Liver (tissue), 9 donors: ENCODE data around the gene KMT2E. TPM values are rescaled to one million over a fixed set of nuclear protein-coding genes. Genes with fewer than 3 reads are reported as not detected.

Source experiments
- DNase-seq: peaks from one replicate; pipeline ENCODE4 v3.0.0-alpha.2; 2017; ENCODE audit warnings: low spot score
- H3K27ac ChIP-seq, 2 donors: one replicate each; pipeline ENCODE4 v1.7.0; 2013; ENCODE audit warnings: inconsistent platforms in 2 of 2, low read length in 2 of 2, control low read depth in 1 of 2, low read depth in 1 of 2, mild to moderate bottlenecking in 1 of 2
- H3K27me3 ChIP-seq, 4 donors: one replicate each; pipeline versions ENCODE4 v1.6.1 to v1.7.0; 2013; ENCODE audit warnings: low read length in 3 of 4, inconsistent platforms in 1 of 4, mild to moderate bottlenecking in 1 of 4, moderate library complexity in 1 of 4; ENCODE audit not compliant: control insufficient read depth in 4 of 4, insufficient read depth in 4 of 4
- H3K36me3 ChIP-seq, 4 donors: one replicate each; pipeline versions ENCODE4 v1.6.1 to v1.7.0; 2013; ENCODE audit warnings: low read length in 3 of 4, mild to moderate bottlenecking in 3 of 4, low read depth in 1 of 4, moderate library complexity in 1 of 4; ENCODE audit not compliant: control insufficient read depth in 4 of 4, insufficient read depth in 3 of 4
- H3K4me1 ChIP-seq, 4 donors: one replicate each; pipeline versions ENCODE4 v1.6.1 to v1.7.0; 2013; ENCODE audit warnings: low read length in 3 of 4, mild to moderate bottlenecking in 3 of 4, moderate library complexity in 1 of 4; ENCODE audit not compliant: control insufficient read depth in 4 of 4, insufficient read depth in 4 of 4
- H3K4me3 ChIP-seq, 3 donors: one replicate each; pipeline versions ENCODE4 v1.6.1 to v1.7.0; 2013; ENCODE audit warnings: low read length in 3 of 3, control low read depth in 1 of 3, low read depth in 1 of 3, mild to moderate bottlenecking in 1 of 3
- H3K9ac ChIP-seq, 2 donors: one replicate each; pipeline ENCODE4 v1.7.0; 2013; ENCODE audit warnings: low read length in 2 of 2, mild to moderate bottlenecking in 2 of 2, moderate library complexity in 2 of 2, control low read depth in 1 of 2, low read depth in 1 of 2
- H3K9me3 ChIP-seq, 4 donors: one replicate each; pipeline versions ENCODE4 v1.6.1 to v1.7.0; 2013; ENCODE audit warnings: low read length in 3 of 4; ENCODE audit not compliant: control insufficient read depth in 4 of 4
- ATF3 ChIP-seq: IDR thresholded peaks from 2 replicates; pipeline ENCODE4 v1.6.1; 2016; ENCODE audit warnings: antibody characterized with exemption
- EGR1 ChIP-seq, 2 donors: IDR thresholded peaks; 2 replicates each; pipeline ENCODE4 v1.6.1; 2016 to 2018; ENCODE audit warnings: antibody characterized with exemption in 2 of 2, low read depth in 2 of 2
- FOXA1 ChIP-seq: IDR thresholded peaks from 2 replicates; pipeline ENCODE4 v1.6.1; 2016; ENCODE audit warnings: antibody characterized with exemption
- GABPA ChIP-seq, 2 donors: IDR thresholded peaks in 1 of 2; conservative IDR thresholded peaks in 1 of 2; 2 replicates each; pipeline ENCODE4 v1.6.1; 2016; ENCODE audit warnings: antibody characterized with exemption in 2 of 2, mild to moderate bottlenecking in 1 of 2, moderate library complexity in 1 of 2
- HNF4A ChIP-seq, 2 donors: conservative IDR thresholded peaks; 2 replicates each; pipeline ENCODE4 v1.6.1; 2016; ENCODE audit warnings: antibody characterized with exemption in 2 of 2, mild to moderate bottlenecking in 2 of 2
- HNF4G ChIP-seq: IDR thresholded peaks from 2 replicates; pipeline ENCODE4 v1.6.1; 2016; ENCODE audit warnings: antibody characterized with exemption
- JUND ChIP-seq, 2 donors: IDR thresholded peaks; 2 replicates each; pipeline ENCODE4 v1.6.1; 2016; ENCODE audit warnings: antibody characterized with exemption in 2 of 2
- NR2F2 ChIP-seq: IDR thresholded peaks from 2 replicates; pipeline ENCODE4 v1.6.1; 2016; ENCODE audit warnings: antibody characterized with exemption
- RAD21 ChIP-seq, 2 donors: IDR thresholded peaks; 2 replicates each; pipeline ENCODE4 v1.6.1; 2016; ENCODE audit warnings: antibody characterized with exemption in 2 of 2, mild to moderate bottlenecking in 2 of 2
- RXRA ChIP-seq, 2 donors: IDR thresholded peaks; 2 replicates each; pipeline ENCODE4 v1.6.1; 2017 to 2018; ENCODE audit warnings: antibody characterized with exemption in 2 of 2, mild to moderate bottlenecking in 1 of 2
- SP1 ChIP-seq: IDR thresholded peaks from 2 replicates; pipeline ENCODE4 v1.6.1; 2018; ENCODE audit warnings: antibody characterized with exemption, mild to moderate bottlenecking
- TAF1 ChIP-seq: conservative IDR thresholded peaks from 2 replicates; pipeline ENCODE4 v1.6.1; 2016; ENCODE audit warnings: antibody characterized with exemption, mild to moderate bottlenecking
- WGBS: extraction: QIAGEN DNeasy Blood & Tissue Kit; methylation state at CpG from one replicate; pipeline ENCODE4 v1.1.7; 2013; 5-methylcytosine and 5-hydroxymethylcytosine counted together
- polyA plus RNA-seq, 2 donors: library from polyadenylated mRNA; stranded (reverse) in 1 of 2; unstranded in 1 of 2; fragments of 200-250 nt in 1 of 2; fragments of >200 nt in 1 of 2; fragmentation: Nextera tagmentation in 1 of 2; extraction: Ambion mirVana in 1 of 2; gene quantifications; one replicate each; pipeline versions ENCODE4 v1.2.1 to v1.2.3, GENCODE V29; 2013 to 2015
- total RNA-seq, 2 donors: library from RNA; depleted of rRNA; stranded (reverse); fragments of >200 nt; gene quantifications; one replicate each; pipeline ENCODE4 v1.2.3, GENCODE V29; 2014
- TF ChIP-seq, protein P1 (sequence below): IDR thresholded peaks from 2 replicates; pipeline ENCODE4 v1.6.1; 2016; ENCODE audit warnings: antibody characterized with exemption
- TF ChIP-seq, protein P2 (sequence below): fragments of 150-350 bp; IDR thresholded peaks from 2 replicates; pipeline ENCODE4 v1.5.1; 2017; ENCODE audit warnings: improper control_type of control experiment, low read depth, low read length; ENCODE audit not compliant: missing input control
- donor health status: healthy.
- donor health status: healthy.
- donor health status: healthy.
- donor health status: healthy.
- donor health status: healthy.

KMT2E gene
- total and polyA plus RNA-seq, 4 donors, result 7.1 to 55.6 (median 42.4) TPM

DNA sequence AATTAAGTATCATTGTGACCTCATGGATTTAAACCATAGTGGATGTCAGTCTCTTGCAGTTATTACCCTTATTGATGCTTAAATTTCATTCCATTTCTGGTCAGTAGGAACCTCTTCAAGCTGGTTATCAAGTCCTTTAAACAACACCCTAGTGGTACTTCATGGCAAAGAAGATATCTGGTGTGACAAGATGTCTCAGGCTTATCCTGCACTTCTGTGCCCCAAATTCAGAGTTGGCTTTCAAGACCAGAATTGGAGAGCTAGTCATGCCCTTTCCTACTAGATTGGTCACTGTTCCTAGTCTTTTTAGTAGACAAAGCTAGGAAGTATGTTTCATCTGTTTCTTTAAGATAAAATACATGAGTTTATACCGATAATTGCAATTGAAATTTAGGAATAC, 54.9 kb downstream of the KMT2E start (continued):
- no peak for TF ChIP-seq HNF4A (conservative IDR thresholded peaks at IDR 0.05)
- TF ChIP-seq HNF4G, result no peak
- TF ChIP-seq TAF1, result no peak
- no peak for TF ChIP-seq JUND (IDR thresholded peaks at IDR 0.05)

DNA sequence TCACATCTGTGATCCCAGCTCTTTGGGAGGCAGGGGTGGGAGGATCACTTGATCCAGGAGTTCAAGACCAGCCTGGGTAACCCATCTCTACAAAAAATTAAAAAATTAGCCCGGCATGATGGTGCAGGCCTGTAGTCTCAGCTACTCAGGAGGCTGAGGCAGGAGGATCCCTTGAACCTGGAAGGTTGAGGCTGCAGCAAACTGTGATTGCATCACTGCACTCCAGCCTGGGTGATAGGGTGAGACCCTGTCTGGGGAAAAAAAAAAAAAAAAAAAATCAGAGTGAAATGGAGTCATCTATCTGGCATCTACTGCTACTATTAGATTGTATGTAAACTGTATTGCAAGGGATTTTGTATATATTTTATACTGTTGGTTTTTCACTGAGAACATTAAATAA, 59.1 kb downstream of the KMT2E start:
- Histone ChIP-seq H3K36me3 (peaks cover 5 to 56% (median 40%) of the 10 kb centered on the region in 4 donors), H3K4me3 (no peak overlapping the region), H3K27me3 (no peaks in the 10 kb centered on the region), H3K4me1 (no peaks in the 10 kb centered on the region), H3K27ac (no peak overlapping the region), H3K9me3 (no peaks in the 10 kb centered on the region), H3K9ac (no peak overlapping the region)
- 100% methylated on average over 1 of the region's 1 CpG for WGBS
- DNase-seq, result no peak
- TF ChIP-seq TAF1, result no peak
- TF ChIP-seq GABPA (IDR thresholded peaks at IDR 0.05 in 1 of 2, conservative IDR thresholded peaks at IDR 0.05 in 1 of 2), result no peak
- no peak for TF ChIP-seq HNF4G
- no peak for TF ChIP-seq RAD21 (IDR thresholded peaks at IDR 0.05)
- no peak for TF ChIP-seq FOXA1
- no peak for TF ChIP-seq NR2F2
- TF ChIP-seq, protein P1, sequence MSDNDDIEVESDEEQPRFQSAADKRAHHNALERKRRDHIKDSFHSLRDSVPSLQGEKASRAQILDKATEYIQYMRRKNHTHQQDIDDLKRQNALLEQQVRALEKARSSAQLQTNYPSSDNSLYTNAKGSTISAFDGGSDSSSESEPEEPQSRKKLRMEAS, result no peak
- TF ChIP-seq, protein P2, sequence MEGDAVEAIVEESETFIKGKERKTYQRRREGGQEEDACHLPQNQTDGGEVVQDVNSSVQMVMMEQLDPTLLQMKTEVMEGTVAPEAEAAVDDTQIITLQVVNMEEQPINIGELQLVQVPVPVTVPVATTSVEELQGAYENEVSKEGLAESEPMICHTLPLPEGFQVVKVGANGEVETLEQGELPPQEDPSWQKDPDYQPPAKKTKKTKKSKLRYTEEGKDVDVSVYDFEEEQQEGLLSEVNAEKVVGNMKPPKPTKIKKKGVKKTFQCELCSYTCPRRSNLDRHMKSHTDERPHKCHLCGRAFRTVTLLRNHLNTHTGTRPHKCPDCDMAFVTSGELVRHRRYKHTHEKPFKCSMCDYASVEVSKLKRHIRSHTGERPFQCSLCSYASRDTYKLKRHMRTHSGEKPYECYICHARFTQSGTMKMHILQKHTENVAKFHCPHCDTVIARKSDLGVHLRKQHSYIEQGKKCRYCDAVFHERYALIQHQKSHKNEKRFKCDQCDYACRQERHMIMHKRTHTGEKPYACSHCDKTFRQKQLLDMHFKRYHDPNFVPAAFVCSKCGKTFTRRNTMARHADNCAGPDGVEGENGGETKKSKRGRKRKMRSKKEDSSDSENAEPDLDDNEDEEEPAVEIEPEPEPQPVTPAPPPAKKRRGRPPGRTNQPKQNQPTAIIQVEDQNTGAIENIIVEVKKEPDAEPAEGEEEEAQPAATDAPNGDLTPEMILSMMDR, result no peak
- TF ChIP-seq JUND (IDR thresholded peaks at IDR 0.05), result no peak

- H3K4me1 ChIP-seq, result no peaks in the 10 kb centered on the region
- no peaks in the 10 kb centered on the region for H3K9me3 ChIP-seq
- peaks cover 12 to 79% (median 47%) of the 10 kb centered on the region in 4 donors for H3K36me3 ChIP-seq
- no peak overlapping the region for H3K4me3 ChIP-seq
- no peaks in the 10 kb centered on the region for H3K27me3 ChIP-seq
- H3K9ac ChIP-seq, result no peak overlapping the region
- no peak overlapping the region for H3K27ac ChIP-seq
- TF ChIP-seq, protein P2, result no peak
- TF ChIP-seq ATF3, result no peak
- no peak for TF ChIP-seq EGR1 (IDR thresholded peaks at IDR 0.05; ENCODE audit: low read depth in 2 of 2)
- TF ChIP-seq SP1, result no peak
- no peak for TF ChIP-seq NR2F2
- TF ChIP-seq TAF1, result no peak
- no peak for TF ChIP-seq HNF4G
- TF ChIP-seq RAD21 (IDR thresholded peaks at IDR 0.05), result no peak
- TF ChIP-seq JUND (IDR thresholded peaks at IDR 0.05), result no peak
- TF ChIP-seq HNF4A (conservative IDR thresholded peaks at IDR 0.05), result no peak
- TF ChIP-seq RXRA (IDR thresholded peaks at IDR 0.05), result no peak
- 97% methylated on average over 6 of the region's 6 CpGs for WGBS
- DNase-seq, result no peak
Measured at GRCh38 chr7:105079348-105079747, 65.3 kb downstream of the KMT2E start.
